ENCODE data around the gene ANKRD34A. TPM values are rescaled to one million over a fixed set of nuclear protein-coding genes. Genes with fewer than 3 reads are reported as not detected.

Gene ANKRD34A
- total RNA-seq, 1 experiment from 2014 or later, result 0.19 TPM

DNA sequence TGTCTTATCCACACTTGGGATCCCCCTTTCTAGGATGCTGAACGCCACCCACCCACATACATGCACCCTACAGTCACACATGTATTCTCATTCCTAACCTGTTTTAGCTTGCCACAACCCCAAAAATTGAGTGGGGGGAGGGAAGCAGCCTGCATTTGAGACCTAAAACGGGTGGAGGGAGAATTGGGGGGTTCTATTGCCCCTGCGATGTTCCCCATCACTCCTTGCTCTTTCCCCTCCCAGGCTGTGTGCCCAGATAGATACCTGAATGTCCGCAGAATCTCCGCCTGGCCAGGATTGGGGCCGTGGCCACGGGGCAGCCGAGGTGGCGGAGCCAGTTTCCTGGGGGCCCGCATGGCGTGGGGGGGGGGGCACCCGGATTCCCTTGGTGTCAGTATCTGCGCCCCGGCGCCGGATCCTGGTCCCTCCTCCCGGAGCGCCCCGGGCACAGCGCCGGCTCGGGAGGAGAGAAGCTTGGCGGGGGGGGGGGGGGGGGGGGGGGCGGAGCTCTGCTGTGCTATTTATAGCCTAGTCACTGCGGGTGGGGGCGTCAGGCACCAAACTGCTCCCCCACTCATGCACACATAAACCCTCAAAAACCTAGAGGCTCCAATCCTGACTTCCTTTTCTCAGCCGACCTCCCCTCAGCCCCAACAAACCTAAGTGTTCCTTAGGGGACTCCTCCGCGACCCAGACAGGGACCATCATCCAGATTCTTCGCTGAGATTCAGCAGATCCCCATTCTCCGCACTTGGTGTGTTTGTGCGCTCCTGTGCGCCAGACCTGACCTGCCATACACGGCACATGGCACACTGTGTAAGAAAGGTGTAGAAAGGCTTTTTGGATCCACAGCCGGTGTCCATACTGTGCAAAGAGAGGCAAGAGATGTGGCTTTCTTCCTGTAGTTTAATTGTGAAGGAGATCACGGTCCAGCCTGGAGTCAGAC is 1.9 kb downstream of the ANKRD34A start:
- TF ChIP-seq, protein P1, sequence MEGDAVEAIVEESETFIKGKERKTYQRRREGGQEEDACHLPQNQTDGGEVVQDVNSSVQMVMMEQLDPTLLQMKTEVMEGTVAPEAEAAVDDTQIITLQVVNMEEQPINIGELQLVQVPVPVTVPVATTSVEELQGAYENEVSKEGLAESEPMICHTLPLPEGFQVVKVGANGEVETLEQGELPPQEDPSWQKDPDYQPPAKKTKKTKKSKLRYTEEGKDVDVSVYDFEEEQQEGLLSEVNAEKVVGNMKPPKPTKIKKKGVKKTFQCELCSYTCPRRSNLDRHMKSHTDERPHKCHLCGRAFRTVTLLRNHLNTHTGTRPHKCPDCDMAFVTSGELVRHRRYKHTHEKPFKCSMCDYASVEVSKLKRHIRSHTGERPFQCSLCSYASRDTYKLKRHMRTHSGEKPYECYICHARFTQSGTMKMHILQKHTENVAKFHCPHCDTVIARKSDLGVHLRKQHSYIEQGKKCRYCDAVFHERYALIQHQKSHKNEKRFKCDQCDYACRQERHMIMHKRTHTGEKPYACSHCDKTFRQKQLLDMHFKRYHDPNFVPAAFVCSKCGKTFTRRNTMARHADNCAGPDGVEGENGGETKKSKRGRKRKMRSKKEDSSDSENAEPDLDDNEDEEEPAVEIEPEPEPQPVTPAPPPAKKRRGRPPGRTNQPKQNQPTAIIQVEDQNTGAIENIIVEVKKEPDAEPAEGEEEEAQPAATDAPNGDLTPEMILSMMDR (IDR thresholded peaks at IDR 0.05; ENCODE audit: unreplicated experiment), result no peak
- BruUV-seq (replicated peaks), result no TSS peak
- DNase-seq, result no peak
- CTCF ChIA-PET, result interaction anchor here (0.6 to 1.3 kb wide), 3 partner anchors 15 to 70 kb away, joined by 3 to 6 read pairs (median 3); no protein-coding TSS in a partner anchor
- Mint-ChIP-seq H3K27ac (ENCODE audit: unreplicated experiment) (no peak overlapping the region), H3K9me3 (ENCODE audit: low read depth, unreplicated experiment) (no peaks in the 10 kb centered on the region), H3K4me3 (ENCODE audit: low read depth, unreplicated experiment) (peak overlapping the region; percentile 75), H3K36me3 (ENCODE audit: insufficient read depth, unreplicated experiment) (peaks cover 36% of the 10 kb centered on the region), H3K4me1 (ENCODE audit: low read depth, unreplicated experiment) (peaks cover 59% of the 10 kb centered on the region), H3K27me3 (ENCODE audit: unreplicated experiment) (peaks cover 65% of the 10 kb centered on the region)
- intact Hi-C loops (cut with micrococcal nuclease; ENCODE audit: unreplicated experiment), result no loop called here

DNA sequence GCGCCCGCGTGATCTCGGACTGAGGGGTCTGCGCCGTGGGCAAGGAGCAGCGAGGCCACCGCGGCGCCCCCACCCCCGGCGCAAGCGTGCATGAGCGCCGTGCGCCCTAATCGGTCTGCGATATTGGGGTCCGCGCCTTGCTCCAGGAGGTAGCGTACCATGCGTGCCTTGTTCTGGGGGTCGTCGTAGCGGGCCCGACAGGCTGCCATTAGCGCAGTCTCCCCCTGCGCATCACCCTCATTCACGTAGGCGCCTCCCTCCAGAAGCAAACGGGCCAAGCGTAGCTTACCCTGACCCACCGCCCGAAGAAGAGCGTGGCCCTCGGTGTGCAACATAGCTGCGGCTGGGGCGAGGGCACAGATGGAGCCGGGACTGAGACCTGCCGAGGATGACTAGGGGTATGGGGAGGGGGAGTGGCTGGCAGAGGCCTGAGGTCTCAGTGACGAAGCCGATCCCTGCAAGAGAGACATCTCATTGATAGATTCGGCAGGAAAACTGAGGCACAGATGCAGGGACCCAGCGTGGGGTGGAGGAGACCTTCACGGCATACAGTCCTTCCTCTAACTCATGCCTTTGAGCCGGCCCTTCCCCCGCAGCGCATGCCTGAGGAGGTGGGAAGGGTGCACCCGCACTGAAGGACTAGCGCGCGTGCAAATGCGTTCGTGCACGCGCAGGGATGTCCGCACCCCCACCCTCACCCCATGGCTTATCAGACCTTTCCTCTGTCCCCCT is 2.8 kb downstream of the ANKRD34A start:
- Mint-ChIP-seq H3K4me1 (ENCODE audit: low read depth, unreplicated experiment) (peaks cover 67% of the 10 kb centered on the region), H3K9me3 (ENCODE audit: low read depth, unreplicated experiment) (no peaks in the 10 kb centered on the region), H3K36me3 (ENCODE audit: insufficient read depth, unreplicated experiment) (peaks cover 41% of the 10 kb centered on the region), H3K27me3 (ENCODE audit: unreplicated experiment) (peaks cover 73% of the 10 kb centered on the region), H3K4me3 (ENCODE audit: low read depth, unreplicated experiment) (peak overlapping the region; percentile 75), H3K27ac (ENCODE audit: unreplicated experiment) (no peak overlapping the region)
- intact Hi-C loops (cut with micrococcal nuclease; ENCODE audit: unreplicated experiment), result no loop called here
- CTCF ChIA-PET, result interaction anchor here (0.6 kb wide), 1 partner anchor 16 kb away, joined by 3 read pairs; no protein-coding TSS in a partner anchor
- BruUV-seq (replicated peaks), result no TSS peak
- TF ChIP-seq, protein P1 (IDR thresholded peaks at IDR 0.05; ENCODE audit: unreplicated experiment), result no peak
- no peak for DNase-seq

- Mint-ChIP-seq H3K27me3 (ENCODE audit: unreplicated experiment) (peaks cover 76% of the 10 kb centered on the region), H3K4me3 (ENCODE audit: low read depth, unreplicated experiment) (peak overlapping the region; percentile 75), H3K9me3 (ENCODE audit: low read depth, unreplicated experiment) (no peaks in the 10 kb centered on the region), H3K4me1 (ENCODE audit: low read depth, unreplicated experiment) (peaks cover 68% of the 10 kb centered on the region), H3K27ac (ENCODE audit: unreplicated experiment) (no peak overlapping the region), H3K36me3 (ENCODE audit: insufficient read depth, unreplicated experiment) (peaks cover 41% of the 10 kb centered on the region)
- intact Hi-C loops (cut with micrococcal nuclease; ENCODE audit: unreplicated experiment), result no loop called here
- no TSS peak for BruUV-seq (replicated peaks)
- TF ChIP-seq, protein P1 (IDR thresholded peaks at IDR 0.05; ENCODE audit: unreplicated experiment), result no peak
- CTCF ChIA-PET, result no interaction called here
- DNase-seq, result no peak
These were observed 3.3 kb downstream of the ANKRD34A start for GRCh38 chr1:145961109-145961424.

- Mint-ChIP-seq H3K4me1 (ENCODE audit: low read depth, unreplicated experiment) (peaks cover 68% of the 10 kb centered on the region), H3K36me3 (ENCODE audit: insufficient read depth, unreplicated experiment) (peaks cover 41% of the 10 kb centered on the region), H3K4me3 (ENCODE audit: low read depth, unreplicated experiment) (peak overlapping the region; percentile 75), H3K27me3 (ENCODE audit: unreplicated experiment) (peaks cover 79% of the 10 kb centered on the region), H3K9me3 (ENCODE audit: low read depth, unreplicated experiment) (no peaks in the 10 kb centered on the region), H3K27ac (ENCODE audit: unreplicated experiment) (no peak overlapping the region)
- no TSS peak for BruUV-seq (replicated peaks)
- CTCF ChIA-PET, result no interaction called here
- intact Hi-C loops (cut with micrococcal nuclease; ENCODE audit: unreplicated experiment), result no loop called here
- TF ChIP-seq, protein P1 (IDR thresholded peaks at IDR 0.05; ENCODE audit: unreplicated experiment), result no peak
- peak; percentile 63 for DNase-seq
These were observed 3.8 kb downstream of the ANKRD34A start for GRCh38 chr1:145960468-145961108.

Measured in Calu3 (cell line).